DMS153 treated with DMSO at 0.1 percent for 48 hours (cell line): ENCODE data around the gene GART.
"Not testable (repeated sequence)": the region's sequence is repeated elsewhere in the genome, so short reads cannot be mapped to it uniquely, and the experiment has no call there.

Experiments
- DNase-seq: peaks from one replicate; lab custom pipeline; 2025; ENCODE audit not compliant: unreplicated experiment; lab: John Stamatoyannopoulos, UW

Gene GART

DNA sequence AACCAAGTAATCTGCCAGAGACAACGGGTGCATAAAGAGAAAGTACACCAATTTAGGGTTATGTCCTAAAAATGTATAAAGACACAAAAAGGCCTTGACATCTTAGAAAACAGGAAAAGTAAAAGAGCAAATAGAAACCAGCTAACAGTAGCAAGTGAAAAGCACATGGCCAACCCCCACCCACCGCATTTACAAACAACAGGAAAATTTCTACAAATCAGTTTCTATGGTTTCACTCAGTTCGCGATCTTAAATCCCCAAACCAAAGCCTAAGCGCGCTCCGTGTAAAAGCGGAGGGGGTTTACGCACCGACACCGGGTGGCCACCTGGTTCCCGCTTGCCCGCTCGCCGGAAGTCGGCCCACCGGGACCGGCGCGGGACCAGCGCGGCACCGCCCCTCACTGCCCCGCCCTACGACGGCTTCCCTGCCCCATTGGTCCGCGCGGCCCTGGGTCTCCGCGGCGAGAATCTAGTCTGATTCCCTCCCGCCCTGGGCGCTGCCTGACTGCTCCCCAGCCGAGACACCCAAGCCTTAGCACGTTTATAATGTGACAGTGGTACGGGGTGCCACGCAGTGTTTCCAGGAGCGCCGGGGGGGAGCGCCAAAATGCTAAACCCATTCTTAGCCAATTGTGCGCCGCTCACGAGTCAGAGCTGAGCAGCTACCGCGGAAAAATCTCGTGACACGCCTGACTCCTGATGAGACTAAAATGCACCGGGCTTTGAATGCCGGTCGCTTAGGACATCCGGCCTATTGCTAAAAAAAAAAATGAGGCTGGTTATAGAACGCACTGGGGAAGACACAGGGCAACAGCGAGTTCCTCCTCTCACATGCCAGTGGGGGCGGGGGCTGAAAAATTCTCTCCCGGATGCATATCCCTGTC, at the start of gene GART:
TSS of gene GART (minus strand) at position 362 of the 884 bp plus-strand sequence. CDS start 2,802 bp downstream, outside the sequence.
- peak; percentile 71 for DNase-seq

DNA sequence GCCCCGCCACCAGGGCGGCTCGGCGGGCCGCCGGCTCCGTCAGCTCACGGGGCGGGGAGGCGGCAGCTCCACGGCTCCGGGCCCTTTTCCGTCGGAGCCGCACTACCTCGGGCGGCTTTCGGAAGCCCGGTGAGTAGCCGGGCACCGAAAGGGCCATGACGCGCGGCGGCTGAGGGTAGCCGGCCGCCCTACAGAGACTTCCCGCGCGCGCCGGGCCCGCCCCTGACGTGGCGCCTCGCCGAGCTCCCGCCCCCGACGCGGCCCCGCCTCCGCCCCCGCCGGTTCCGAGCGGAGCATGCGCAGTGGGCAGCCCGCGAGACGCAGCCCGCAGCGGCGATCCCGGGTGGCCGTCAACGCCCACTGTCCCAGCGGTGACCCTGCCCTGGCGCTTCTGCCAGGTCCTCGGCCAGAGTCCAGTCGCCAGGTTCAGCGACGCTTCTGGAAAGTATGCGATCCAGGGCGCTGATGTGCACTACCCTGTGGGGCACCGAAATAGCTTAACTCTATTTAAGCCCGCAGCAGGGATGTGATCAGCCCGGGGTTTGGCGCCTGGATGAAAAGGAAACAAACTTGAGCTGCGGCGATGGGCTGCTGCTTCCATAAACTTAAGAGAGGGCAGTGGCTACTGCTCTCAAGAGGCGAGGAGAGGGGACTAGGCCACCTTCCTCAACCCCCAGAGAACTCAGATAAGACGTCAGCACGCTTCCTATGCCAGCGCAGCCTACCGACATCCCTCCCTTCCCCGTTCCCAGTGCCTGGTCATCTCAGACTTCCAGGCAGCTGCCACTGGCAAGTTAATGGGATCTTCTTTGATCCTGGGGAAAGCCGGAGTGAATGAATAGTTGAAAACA, 46.8 kb upstream of the GART start, which contains the start of gene DONSON:
TSS of gene DONSON (minus strand) at position 200 of the 851 bp plus-strand sequence. CDS start at position 157, 43 bp downstream.
- peak; percentile 83 for DNase-seq

DNA sequence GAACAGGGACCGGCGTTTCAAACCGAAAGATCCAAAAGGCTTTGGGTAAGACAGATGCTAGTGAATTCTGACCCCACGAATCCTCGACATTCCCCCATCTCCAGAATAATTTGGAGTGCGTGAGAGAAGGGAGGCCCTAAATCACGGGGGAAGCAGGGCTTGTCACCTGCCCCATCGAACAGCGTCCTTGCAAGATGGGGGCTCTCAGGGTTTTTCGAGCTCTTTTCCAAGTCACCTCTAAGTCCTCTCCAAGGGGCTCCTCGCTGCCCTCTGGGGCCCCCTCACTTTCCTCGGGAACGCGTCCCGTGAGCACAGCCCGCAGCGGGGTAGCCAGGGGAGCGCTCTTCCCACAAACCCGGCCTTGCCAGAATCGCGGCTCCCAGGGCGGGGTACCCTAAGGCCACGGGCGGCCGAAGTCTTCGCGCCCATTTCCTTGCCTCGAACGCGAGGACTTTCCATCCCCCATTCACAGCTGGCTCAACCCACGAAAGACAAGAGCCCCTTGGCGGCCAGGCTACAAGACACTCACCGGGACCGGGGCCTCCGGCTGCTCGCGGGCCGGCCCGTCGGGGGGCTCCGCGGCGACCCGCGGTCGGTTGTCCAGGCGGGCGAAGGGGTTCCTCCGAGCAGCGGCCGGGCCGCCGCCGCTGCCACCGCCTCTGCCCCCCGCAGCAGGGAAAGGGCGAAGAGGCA, 46.0 kb upstream of the GART start:
- no peak for DNase-seq

DNA sequence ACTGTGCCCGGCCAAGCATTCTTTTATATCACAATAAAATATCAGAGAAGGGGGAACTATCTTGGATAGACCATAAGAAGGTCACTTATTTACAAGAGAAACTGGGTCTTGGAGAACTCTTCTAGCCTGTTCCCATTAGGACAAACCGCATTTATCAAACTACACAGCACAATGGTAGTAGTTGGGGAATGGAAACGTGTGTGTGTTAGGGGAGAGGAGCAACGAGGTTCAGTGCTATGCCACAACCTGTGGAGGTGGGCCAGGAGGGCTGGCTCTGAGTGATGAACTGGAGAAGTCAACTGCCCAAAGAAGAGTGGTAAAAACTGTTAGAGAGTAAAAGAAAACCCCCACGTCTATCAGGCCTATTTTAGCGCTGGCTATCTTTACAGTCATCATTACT, 45.0 kb upstream of the GART start:
- DNase-seq, result no peak

DNA sequence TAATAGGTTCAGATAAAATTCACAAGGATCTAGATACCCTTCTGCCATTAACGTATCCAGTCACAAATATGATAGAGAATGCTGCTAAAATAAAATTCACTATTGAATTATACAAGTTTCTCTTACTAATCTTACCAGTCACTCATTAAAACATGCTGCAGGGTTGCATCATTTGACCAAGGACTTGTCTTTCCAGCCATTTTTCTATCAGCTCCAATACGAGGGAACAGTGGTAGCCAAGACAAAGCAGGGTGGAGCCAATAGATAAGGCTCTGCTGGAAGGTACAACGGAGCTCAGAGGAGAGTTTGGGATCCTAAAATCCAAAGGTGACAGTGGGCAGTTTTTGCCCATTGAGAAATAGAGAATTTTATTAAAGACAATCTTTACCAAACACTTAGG, 42.5 kb upstream of the GART start:
- DNase-seq, result no peak

DNA sequence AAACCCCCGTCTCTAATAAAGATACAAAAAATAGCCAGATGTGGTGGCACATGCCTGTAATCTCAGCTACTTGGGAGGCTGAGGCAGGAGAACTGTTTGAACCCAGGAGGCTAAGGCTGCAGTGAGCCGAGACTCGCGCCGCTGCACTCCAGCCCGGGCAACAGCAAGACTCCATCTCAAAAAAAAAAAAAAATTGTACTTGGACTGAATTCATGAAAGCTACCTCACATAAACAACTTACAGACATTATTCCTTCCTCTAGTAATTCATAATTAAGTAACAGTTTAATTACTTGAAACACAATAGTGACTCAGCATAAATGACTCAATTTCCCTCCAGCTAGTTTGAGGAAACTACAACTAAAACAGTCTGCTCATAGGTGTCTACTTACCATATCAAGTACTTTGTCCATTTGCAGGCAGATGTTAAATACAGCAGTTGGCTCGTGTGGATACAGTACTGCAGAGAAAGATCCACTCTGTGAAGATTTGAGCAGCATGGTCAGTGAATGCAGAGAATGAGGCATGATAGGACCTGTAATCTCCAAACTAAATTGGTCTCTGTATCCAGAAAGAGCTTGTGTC, 37.1 kb upstream of the GART start:
- DNase-seq, result no peak

DNA sequence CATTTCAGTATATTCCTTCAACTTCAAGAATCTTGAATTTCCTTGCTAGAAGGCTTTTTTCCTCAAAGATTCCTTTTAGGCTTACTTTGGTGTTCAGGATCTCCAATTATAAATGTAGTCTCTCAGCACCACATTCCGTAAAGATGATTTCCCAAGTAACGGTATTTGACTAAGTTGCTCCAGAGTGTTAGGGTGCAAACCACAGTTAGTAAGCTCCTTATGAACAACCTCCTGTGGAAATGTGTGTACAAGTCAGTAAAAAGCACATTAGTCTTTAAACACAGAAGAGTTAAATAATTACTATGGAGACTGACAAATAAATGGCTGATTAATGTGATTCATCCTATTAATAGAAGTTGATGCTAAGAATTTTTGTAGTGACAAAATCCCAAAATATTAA, 36.3 kb upstream of the GART start:
- no peak for DNase-seq

DNA sequence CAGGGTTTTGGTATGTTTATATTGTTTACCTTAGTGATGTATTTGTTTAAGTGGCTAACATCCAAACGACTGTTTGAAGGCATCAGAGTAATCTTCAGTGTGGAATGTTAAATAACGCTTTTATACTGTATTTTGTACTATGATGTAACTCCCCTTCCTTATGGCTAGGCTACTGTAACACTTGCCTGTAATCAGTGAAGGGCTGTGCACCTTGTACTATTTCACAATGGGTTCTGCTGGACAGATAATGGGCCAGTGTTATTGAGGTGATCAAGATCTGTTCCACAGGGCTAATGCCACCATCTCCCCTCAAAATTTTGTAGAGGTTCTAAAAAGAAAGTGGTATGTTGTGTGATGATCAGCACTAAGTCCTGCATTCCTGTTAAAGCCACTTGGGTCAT, 34.8 kb upstream of the GART start:
- not testable (repeated sequence) for DNase-seq

DNA sequence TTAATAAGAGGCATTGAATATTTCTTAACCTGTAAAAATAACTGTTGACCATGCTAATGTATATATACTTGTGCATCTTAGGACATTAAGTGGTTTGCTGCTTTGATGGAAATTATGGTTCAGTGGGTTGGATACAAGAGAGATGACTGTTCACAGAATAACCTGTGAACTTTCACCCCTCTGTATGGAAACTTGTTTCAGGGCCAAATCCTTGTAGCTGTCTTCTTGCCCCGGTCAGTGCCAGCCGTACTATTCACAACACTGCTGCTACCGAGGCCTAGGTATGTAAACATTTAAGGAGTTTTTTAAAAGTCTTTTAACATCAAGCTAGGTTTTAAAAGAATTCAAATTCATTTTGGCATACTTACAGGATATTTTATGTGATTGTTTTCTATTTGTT, 30.4 kb upstream of the GART start:
- DNase-seq, result no peak

DNA sequence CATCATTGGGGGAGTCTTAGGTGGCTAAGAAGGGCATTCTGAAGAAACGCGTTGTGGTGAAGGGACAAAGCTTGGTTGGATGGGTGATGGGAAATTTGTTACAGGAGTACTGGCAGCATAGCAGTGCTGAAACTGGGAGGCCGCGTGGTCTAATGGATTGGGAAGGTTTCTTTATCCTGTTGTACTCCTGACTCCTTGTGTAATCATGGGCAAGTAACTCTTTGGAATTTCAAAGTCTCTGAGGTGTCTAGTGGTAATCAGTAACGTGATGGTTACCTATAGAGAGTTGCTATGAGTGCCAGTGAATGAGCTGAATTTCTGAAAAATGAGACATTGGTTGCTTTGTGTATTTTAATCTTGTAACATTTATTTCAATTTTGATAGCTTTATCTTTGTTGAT, 28.1 kb upstream of the GART start:
- DNase-seq, result no peak

DNA sequence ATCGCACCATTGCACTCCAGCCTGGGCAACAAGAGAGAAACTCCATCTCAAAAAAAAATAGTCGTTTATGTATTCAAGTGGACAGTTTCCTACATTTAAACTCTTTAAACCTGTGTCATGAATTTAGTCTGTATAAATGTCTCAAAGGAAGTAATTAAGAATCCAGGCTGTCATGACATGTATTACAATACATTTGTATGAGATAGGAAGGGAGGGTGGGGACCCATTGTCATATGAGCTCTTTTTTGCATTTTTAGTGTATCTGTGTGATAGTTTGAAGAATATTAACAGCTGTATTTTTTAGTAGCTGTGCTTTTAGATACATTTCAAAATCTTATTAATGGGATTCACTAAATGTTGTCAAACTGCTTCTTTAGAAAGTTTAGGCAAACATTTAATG, 26.5 kb upstream of the GART start:
- no peak for DNase-seq

DNA sequence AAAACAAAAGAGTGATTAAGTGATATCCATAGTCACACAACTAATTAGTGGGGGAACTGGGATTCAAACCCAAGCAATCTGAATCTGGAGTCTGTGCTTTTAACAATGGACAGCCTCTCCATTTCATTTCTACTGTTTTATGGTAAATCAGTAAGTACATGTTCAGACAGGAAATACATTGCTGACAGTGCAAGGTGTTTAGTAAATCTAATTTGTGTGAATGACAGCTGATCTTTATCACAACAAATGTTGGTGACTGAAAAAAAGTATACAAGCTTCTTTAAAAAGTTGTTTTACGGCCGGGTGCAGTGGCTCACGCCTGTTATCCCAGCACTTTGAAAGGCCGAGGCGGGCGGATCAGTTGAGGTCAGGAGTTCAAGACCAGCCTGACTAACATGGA, 26.0 kb upstream of the GART start:
- no peak for DNase-seq

DNA sequence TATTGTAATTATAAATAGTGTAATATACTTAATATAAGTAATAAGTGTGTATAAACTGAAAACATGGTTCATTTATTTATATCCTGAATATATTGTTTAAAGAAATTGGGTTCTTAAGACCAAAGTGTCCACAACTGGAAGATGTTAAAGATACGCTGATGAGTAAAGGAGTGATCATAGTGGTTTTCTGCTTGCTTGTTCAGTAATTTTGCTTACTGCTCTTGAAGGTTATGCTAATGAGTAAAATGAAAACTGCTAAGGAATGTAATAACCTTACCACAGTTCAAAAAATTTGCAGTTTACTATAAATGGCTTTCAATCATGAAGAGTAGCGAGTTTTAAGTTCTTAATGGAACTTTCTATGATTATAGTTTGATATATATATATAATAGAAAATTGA, 24.6 kb upstream of the GART start:
- no peak for DNase-seq

DNA sequence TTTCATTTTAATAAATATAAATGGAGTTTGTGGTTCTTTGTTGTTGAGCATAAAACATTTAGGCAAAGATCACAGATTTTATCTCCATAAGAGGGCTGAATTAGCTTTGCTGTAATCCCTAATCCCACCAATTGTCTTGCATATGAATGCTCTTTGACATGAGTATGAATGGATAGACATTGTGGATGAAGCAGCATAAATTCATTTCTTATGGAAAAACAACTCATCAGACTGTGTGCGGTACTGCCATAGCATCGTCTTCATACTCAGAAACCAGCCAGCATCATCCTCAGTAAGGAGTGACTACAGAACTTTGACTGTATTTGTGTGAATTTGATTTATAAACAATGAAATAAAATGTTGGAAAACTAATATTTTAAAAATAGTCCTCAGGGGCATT, 20.5 kb upstream of the GART start:
- no peak for DNase-seq

DNA sequence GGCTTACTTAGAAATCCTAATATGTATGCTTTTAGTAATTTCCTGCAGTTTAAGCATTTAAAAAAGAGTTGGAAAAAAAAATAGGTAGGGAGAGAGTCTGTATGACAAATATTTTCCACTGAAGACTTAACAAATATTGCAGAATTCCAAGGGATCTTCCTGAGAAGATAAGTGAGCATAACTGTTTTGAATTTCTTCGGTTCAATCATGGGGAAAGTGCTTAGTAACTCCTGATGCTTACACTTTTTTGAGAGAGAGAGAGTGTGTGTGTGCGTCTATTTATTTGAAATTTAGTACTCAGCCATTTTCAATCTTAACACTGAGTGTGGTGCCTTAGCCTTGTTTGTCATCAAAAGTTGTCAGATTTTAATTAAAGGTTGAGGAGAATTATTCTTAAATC, 19.5 kb upstream of the GART start:
- no peak for DNase-seq

DNA sequence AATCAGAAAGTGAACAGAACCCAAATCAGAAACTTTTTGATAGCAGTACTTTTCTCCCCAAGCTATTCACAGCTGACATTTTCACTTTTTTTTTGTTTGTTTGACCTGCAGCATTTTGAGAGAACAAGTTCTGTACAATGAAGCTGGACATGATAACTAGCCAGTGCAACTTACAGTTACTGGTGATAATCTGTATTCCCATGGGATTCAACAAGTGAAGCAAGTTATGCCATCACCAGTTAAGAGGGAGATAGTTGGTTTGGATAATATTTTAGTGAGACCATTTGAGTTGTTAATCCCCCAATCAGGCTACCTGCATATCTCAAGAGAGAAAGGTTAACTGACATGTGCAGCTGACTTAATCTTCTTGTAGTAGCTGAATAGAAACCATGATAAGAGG, 19.0 kb upstream of the GART start:
- no peak for DNase-seq

DNA sequence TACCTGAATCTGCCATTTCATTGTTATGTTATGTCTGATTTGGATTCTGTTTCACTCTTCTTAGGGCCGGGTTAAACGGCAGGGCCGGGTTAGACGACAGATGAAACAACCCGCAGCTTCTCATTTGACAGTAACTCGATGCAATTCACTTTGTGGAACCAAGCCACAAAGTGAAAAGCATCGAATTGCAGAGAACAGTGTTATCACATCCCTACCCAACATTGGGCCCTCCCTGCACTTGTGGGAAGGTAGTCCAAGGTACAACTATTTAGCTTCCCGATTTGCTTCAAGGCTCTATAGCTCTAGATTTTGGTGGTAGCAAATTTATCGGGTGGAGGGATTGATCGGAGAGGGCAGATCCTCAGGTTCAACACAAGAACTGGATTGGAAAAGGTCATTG, 17.9 kb upstream of the GART start:
- no peak for DNase-seq

DNA sequence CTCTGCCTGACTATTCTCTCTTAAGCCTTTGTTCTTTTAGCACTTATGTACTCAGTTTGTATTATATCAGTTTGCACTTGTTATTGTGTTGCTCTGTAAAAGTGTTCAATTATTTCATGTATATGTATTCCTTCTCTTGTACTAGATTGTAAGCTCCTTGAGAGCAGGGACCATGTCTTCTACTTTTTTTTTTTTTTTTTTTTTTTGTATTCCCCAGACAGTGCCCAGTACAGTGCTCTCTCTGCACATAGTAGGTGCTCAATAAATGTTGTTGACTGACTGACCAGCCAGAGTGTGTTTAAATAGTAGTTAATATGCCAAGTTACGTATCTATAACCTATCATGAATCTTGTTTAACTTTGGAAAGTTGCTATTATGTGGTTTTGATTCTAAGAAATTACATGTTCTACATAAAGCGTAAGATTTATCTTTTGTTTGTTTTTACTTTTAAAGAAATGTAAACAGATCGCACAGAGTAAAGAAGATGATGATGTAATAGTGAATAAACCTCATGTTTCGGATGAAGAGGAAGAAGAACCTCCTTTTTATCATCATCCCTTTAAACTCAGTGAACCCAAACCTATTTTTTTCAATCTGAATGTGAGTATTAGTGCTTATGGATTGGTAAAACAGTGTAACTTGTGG, 17.0 kb upstream of the GART start:
- no peak for DNase-seq

DNA sequence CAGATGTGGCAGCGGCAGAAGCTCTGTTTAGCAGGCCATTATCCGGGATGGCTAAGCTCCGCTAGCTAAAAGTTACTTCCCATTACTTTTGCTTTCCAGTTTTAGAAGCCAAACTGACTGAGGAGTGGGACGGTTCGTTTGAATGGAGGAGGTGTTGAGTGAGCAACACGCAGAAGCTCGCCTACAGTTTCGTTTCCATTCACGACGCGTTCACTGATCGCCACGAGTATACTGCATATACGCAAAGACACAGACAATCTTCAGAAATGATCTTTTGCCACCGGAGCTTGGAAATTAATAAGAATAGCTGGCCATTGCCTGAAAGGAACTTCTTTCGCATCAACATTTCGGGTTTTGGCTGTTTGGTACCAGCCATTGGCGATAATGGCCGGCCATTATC, 15.5 kb upstream of the GART start:
- DNase-seq, result no peak

DNA sequence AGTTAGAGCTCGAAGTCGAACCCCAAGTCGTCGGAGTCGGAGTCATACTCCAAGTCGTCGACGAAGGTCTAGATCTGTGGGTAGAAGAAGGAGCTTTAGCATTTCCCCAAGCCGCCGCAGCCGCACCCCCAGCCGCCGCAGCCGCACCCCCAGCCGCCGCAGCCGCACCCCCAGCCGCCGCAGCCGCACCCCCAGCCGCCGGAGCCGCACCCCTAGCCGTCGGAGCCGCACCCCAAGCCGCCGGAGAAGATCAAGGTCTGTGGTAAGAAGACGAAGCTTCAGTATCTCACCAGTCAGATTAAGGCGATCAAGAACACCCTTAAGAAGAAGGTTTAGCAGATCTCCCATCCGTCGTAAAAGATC, 13.0 kb upstream of the GART start:
- DNase-seq, result no peak
